ENCODE measurements around the gene IQSEC1. TPM values are rescaled to one million over a fixed set of nuclear protein-coding genes. Genes with fewer than 3 reads are reported as not detected.

Gene IQSEC1
- total RNA-seq, 1 experiment from 2014 or later, result 13.0 TPM

DNA sequence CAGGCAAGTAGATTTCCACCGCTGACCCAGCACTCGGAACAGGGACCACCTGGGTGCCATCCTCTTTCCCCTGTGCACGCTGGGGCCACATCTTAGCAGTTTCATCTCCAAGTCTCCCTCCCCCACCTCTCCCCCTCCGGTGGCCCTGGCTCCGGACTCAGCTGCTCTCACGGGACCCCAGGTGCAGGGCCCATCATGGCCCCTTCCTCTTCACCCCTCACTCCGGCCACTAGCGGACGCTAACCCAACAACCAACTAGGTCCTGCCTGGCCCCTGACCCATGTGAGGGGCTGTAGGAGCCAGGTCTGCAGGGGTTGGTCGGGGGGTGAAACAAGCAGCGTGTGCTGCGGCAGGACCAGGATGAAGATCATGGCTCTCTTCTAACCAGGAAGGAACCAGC, 31.3 kb upstream of the IQSEC1 start:
- Histone ChIP-seq H3K4me3 (ENCODE audit: low read depth, low read length, poor library complexity, severe bottlenecking) (no peak overlapping the region), H3K27me3 (replicated peaks; ENCODE audit: insufficient read depth, low read depth, low read length, poor library complexity) (no peaks in the 10 kb centered on the region), H3K4me1 (ENCODE audit: insufficient read depth, low read length, poor library complexity, severe bottlenecking) (no peaks in the 10 kb centered on the region), H3K27ac (ENCODE audit: low read depth, low read length, poor library complexity, severe bottlenecking) (no peak overlapping the region), H3K36me3 (ENCODE audit: insufficient read depth, low read length, poor library complexity, severe bottlenecking) (no peaks in the 10 kb centered on the region), H3K9me3 (ENCODE audit: low read depth, low read length, poor library complexity, severe bottlenecking) (no peaks in the 10 kb centered on the region)
- intact Hi-C loops (cut with micrococcal nuclease; ENCODE audit: unreplicated experiment), result no loop called here
- ChIA-PET POLR2A (ENCODE audit: low non-redundant PET) (no interaction called here), CTCF (no interaction called here)
- no TSS peak for BruUV-seq (replicated peaks)
- TF ChIP-seq, protein P1, sequence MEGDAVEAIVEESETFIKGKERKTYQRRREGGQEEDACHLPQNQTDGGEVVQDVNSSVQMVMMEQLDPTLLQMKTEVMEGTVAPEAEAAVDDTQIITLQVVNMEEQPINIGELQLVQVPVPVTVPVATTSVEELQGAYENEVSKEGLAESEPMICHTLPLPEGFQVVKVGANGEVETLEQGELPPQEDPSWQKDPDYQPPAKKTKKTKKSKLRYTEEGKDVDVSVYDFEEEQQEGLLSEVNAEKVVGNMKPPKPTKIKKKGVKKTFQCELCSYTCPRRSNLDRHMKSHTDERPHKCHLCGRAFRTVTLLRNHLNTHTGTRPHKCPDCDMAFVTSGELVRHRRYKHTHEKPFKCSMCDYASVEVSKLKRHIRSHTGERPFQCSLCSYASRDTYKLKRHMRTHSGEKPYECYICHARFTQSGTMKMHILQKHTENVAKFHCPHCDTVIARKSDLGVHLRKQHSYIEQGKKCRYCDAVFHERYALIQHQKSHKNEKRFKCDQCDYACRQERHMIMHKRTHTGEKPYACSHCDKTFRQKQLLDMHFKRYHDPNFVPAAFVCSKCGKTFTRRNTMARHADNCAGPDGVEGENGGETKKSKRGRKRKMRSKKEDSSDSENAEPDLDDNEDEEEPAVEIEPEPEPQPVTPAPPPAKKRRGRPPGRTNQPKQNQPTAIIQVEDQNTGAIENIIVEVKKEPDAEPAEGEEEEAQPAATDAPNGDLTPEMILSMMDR (conservative IDR thresholded peaks at IDR 0.05; ENCODE audit: low read depth, low read length), result no peak
- TF ChIP-seq EZH2 (IDR thresholded peaks at IDR 0.05; ENCODE audit: borderline replicate concordance, low read depth, low read length, poor library complexity, severe bottlenecking), result no peak
- DNase-seq (ENCODE audit: low spot score), result no peak

DNA sequence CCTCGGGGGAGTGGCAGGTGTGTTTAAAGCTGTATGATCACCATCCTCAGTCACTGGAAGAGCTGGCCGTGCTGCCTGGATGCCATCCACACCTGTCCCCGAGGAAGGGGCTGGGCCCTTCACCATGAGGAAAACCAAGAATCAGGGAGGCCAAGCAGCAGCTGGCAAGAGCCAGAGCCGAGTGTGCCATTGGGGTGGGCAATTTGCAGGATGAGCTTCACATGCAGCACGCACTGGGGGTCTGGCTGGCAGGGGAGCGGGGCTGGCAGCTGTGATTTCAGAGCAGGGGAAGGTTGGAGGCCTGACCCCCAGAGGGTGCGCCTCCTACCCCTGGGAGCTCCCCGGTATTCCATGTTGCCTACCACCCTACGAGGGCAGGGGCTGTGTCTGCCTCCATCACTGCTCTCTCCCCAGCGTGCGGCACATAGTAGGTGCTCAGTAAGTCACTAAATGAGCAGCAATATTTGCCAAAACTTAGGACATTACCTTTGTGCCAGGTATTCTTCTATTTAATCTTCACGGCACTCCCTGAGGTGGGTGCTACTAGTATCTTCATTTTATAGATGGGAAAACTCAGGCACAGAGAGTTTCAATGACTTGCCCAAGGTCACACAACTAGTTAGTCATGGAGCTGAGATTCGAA, 30.3 kb upstream of the IQSEC1 start:
- no peak for TF ChIP-seq EZH2 (IDR thresholded peaks at IDR 0.05; ENCODE audit: borderline replicate concordance, low read depth, low read length, poor library complexity, severe bottlenecking)
- TF ChIP-seq, protein P1 (conservative IDR thresholded peaks at IDR 0.05; ENCODE audit: low read depth, low read length), result no peak
- CTCF ChIA-PET, result interaction anchor here (1.0 kb wide), 1 partner anchor 12 kb away, joined by 5 read pairs; no protein-coding TSS in a partner anchor
- H3K4me1 ChIP-seq (ENCODE audit: insufficient read depth, low read length, poor library complexity, severe bottlenecking), result no peaks in the 10 kb centered on the region
- H3K9me3 ChIP-seq (ENCODE audit: low read depth, low read length, poor library complexity, severe bottlenecking), result no peaks in the 10 kb centered on the region
- H3K36me3 ChIP-seq (ENCODE audit: insufficient read depth, low read length, poor library complexity, severe bottlenecking), result no peaks in the 10 kb centered on the region
- H3K4me3 ChIP-seq (ENCODE audit: low read depth, low read length, poor library complexity, severe bottlenecking), result no peak overlapping the region
- no TSS peak for BruUV-seq (replicated peaks)
- POLR2A ChIA-PET (ENCODE audit: low non-redundant PET), result no interaction called here
- H3K27me3 ChIP-seq (replicated peaks; ENCODE audit: insufficient read depth, low read depth, low read length, poor library complexity), result no peaks in the 10 kb centered on the region
- intact Hi-C loops (cut with micrococcal nuclease; ENCODE audit: unreplicated experiment), result no loop called here
- no peak for DNase-seq (ENCODE audit: low spot score)
- H3K27ac ChIP-seq (ENCODE audit: low read depth, low read length, poor library complexity, severe bottlenecking), result no peak overlapping the region

DNA sequence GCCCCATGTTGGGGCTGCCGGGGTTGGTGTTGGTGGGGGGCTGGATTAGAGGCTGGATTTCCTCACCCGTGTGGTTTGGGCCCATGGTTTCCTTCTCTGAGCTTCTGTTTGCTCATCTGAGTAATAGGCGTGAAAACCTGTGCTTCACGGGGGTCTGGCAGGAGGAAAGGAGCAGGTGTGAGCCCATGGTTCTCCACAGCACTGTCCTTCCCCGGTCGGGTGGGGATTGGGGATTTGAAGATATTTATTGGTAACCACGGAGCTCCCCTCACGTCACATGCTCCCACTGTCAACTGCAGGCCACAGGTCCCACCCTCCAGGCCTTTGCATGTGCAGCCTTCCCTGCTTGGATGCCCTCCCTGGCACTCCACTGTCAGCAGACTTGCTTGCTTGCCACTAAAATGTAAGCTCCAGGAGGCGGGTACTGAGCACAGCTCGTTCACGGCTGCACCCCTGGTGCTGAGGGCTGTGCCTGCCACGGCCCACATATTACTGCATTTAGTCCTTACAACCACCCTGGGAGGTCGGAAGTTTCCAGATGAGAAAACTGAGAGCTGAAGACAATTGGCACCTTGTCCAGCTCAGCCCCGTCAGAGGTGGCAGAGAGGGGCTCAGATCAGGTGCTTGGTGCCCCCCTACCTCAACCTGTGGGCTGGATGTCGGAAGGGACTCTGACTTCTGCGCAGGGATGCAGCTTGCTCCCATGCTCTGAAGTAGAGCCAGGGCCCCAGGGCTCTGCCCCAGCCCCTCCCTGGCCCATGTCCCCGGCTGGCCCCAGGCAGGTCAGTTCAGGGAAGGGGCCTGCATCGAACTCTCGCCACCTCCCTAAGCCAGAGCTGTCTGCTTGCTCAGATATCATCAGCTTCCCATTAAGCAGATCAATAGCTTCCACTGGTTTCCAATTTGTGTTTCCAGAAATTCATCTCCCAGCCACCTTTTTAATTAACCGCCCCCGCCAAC, 29.4 kb upstream of the IQSEC1 start:
- ChIA-PET CTCF (interaction anchor here (1.0 kb wide), 1 partner anchor 11 kb away, joined by 5 read pairs; no protein-coding TSS in a partner anchor), POLR2A (ENCODE audit: low non-redundant PET) (no interaction called here)
- Histone ChIP-seq H3K4me3 (ENCODE audit: low read depth, low read length, poor library complexity, severe bottlenecking) (no peak overlapping the region), H3K36me3 (ENCODE audit: insufficient read depth, low read length, poor library complexity, severe bottlenecking) (no peaks in the 10 kb centered on the region), H3K9me3 (ENCODE audit: low read depth, low read length, poor library complexity, severe bottlenecking) (no peaks in the 10 kb centered on the region), H3K4me1 (ENCODE audit: insufficient read depth, low read length, poor library complexity, severe bottlenecking) (no peaks in the 10 kb centered on the region), H3K27ac (ENCODE audit: low read depth, low read length, poor library complexity, severe bottlenecking) (no peak overlapping the region), H3K27me3 (replicated peaks; ENCODE audit: insufficient read depth, low read depth, low read length, poor library complexity) (no peaks in the 10 kb centered on the region)
- intact Hi-C loops (cut with micrococcal nuclease; ENCODE audit: unreplicated experiment), result no loop called here
- BruUV-seq (replicated peaks), result no TSS peak
- no peak for DNase-seq (ENCODE audit: low spot score)
- TF ChIP-seq, protein P1 (conservative IDR thresholded peaks at IDR 0.05; ENCODE audit: low read depth, low read length), result no peak
- TF ChIP-seq EZH2 (IDR thresholded peaks at IDR 0.05; ENCODE audit: borderline replicate concordance, low read depth, low read length, poor library complexity, severe bottlenecking), result no peak

Measured in A673 (cell line).